Endothelial cell of umbilical vein (primary cell): ENCODE measurements around the gene FGR. TPM values are rescaled to one million over a fixed set of nuclear protein-coding genes. Genes with fewer than 3 reads are reported as not detected.

Experiments
- BruUV-seq: library from RNA; stranded (reverse); fragments of 400-500 nt; replicated peaks from 2 replicates; lab custom pipeline; 2021; lab: Mats Ljungman, UMichigan
- CTCF ChIA-PET: fragments of 300-600, 350-600 bp; sonication (Branson Sonifier 250); formaldehyde crosslinking; loops from one replicate; lab custom pipeline; 2021; ENCODE audit warnings: antibody characterized with exemption, inconsistent platforms; lab: Charles Lee
- POLR2A ChIA-PET: fragments of 300-600, 350-600 bp; sonication (Branson Sonifier 250); formaldehyde crosslinking; loops from one replicate; lab custom pipeline; 2021; ENCODE audit warnings: antibody characterized with exemption, inconsistent platforms; lab: Charles Lee
- DNase-seq: peaks from one replicate; pipeline ENCODE4 v3.0.0-alpha.2; 2011; ENCODE audit warnings: low read depth, low spot score
- FAIRE-seq: peaks from 2 replicates; lab custom pipeline; 2011; peaks lifted over from hg19 to GRCh38; lab: Jason Lieb, UNC
- H2AFZ ChIP-seq: 2 replicates; pipeline ENCODE4 v1.6.0; 2012; ENCODE audit warnings: low read depth, low read length, control low read depth, inconsistent platforms
- H3K27ac ChIP-seq: 2 replicates; pipeline ENCODE4 v1.5.1; 2011; ENCODE audit warnings: low read depth, mild to moderate bottlenecking, control low read depth, low read length, moderate library complexity; ENCODE audit not compliant: insufficient read depth
- H3K27me3 ChIP-seq, 2 experiments: 2 replicates each; pipeline versions ENCODE4 v1.6.0 to v1.6.1; 2011; ENCODE audit warnings: low read length in 2 of 2, mixed read lengths in 1 of 2; ENCODE audit not compliant: control insufficient read depth in 2 of 2, insufficient read depth in 2 of 2
- H3K36me3 ChIP-seq, 2 experiments: 2 replicates in 1 of 2; 3 replicates in 1 of 2; pipeline ENCODE4 v1.5.1; 2011; ENCODE audit warnings: low read length in 2 of 2, mild to moderate bottlenecking in 1 of 2, moderate library complexity in 1 of 2; ENCODE audit not compliant: control insufficient read depth in 2 of 2, insufficient read depth in 2 of 2; ENCODE audit errors: extremely low read depth in 1 of 2
- H3K4me1 ChIP-seq: 3 replicates; pipeline ENCODE4 v1.5.1; 2011; ENCODE audit warnings: mild to moderate bottlenecking, low read length; ENCODE audit not compliant: control insufficient read depth, insufficient read depth; ENCODE audit errors: extremely low read depth
- H3K4me2 ChIP-seq: 2 replicates; pipeline ENCODE4 v1.6.1; 2011; ENCODE audit warnings: low read length, control low read depth, mixed read lengths; ENCODE audit not compliant: insufficient read depth
- H3K4me3 ChIP-seq, 3 experiments: fragments of 200-600 bp in 1 of 3; sonication (generic), shearing (Covaris generic) in 1 of 3; replicated peaks in 1 of 3; 2 replicates each; pipeline ENCODE4 v1.5.1; 2011 to 2016; ENCODE audit warnings: control low read depth in 3 of 3, low read length in 3 of 3, mild to moderate bottlenecking in 2 of 3, inconsistent platforms in 1 of 3, low read depth in 1 of 3, moderate library complexity in 1 of 3; ENCODE audit not compliant: insufficient read depth in 1 of 3
- H3K79me2 ChIP-seq: 2 replicates; pipeline ENCODE4 v1.6.0; 2012; ENCODE audit warnings: low read length, inconsistent platforms; ENCODE audit not compliant: control insufficient read depth, insufficient read depth
- H3K9ac ChIP-seq: replicated peaks from 2 replicates; pipeline ENCODE3; 2011; ENCODE audit warnings: low read length, control low read depth; ENCODE audit not compliant: insufficient read depth; ENCODE audit errors: extremely low read depth
- H3K9me1 ChIP-seq: replicated peaks from 3 replicates; pipeline ENCODE4 v1.6.0; 2011; ENCODE audit warnings: mild to moderate bottlenecking, low read length; ENCODE audit not compliant: control insufficient read depth, insufficient read depth; ENCODE audit errors: extremely low read depth
- H3K9me3 ChIP-seq: replicated peaks from 2 replicates; pipeline ENCODE4 v1.5.1; 2012; ENCODE audit warnings: low read length, inconsistent platforms; ENCODE audit not compliant: control insufficient read depth, insufficient read depth
- H4K20me1 ChIP-seq: replicated peaks from 2 replicates; pipeline ENCODE3; 2011; ENCODE audit warnings: mild to moderate bottlenecking, low read length; ENCODE audit not compliant: control insufficient read depth, insufficient read depth; ENCODE audit errors: extremely low read depth
- FOS ChIP-seq: IDR thresholded peaks from 2 replicates; pipeline ENCODE4 v1.6.1; 2011; ENCODE audit warnings: mild to moderate bottlenecking, low read length, moderate library complexity, borderline replicate concordance; ENCODE audit not compliant: insufficient read depth
- GATA2 ChIP-seq: IDR thresholded peaks from 2 replicates; pipeline ENCODE4 v1.7.0; 2011; ENCODE audit warnings: low read depth, mild to moderate bottlenecking, moderate library complexity, mixed read lengths, low read length; ENCODE audit not compliant: insufficient read length, insufficient read depth
- JUN ChIP-seq: IDR thresholded peaks from 2 replicates; pipeline ENCODE4 v1.6.1; 2011; ENCODE audit warnings: borderline replicate concordance, low read depth; ENCODE audit not compliant: insufficient read length, insufficient read depth
- MYC ChIP-seq: IDR thresholded peaks from one replicate; pipeline ENCODE4 v1.6.1; 2011; ENCODE audit warnings: mild to moderate bottlenecking, low read depth, low read length
- POLR2AphosphoS5 ChIP-seq: IDR thresholded peaks from 2 replicates; pipeline ENCODE4 v1.6.1; 2012; ENCODE audit warnings: low read depth, mild to moderate bottlenecking, control low read depth, low read length, moderate library complexity; ENCODE audit not compliant: insufficient read depth
- dilution Hi-C: fragments of 300-500 bp; cut with MboI; formaldehyde crosslinking; loops from one replicate; pipeline ENCODE4 v1.15.0; 2019; ENCODE audit warnings: low sequenced_read_pairs; ENCODE audit not compliant: extremely low pct_ligation_motif_present
- intact Hi-C: fragments of 100-400 bp; cut with micrococcal nuclease; formaldehyde crosslinking; loops from one replicate; pipeline ENCODE4 v1.10.0; 2022
- polyA plus RNA-seq, 4 experiments: library from polyadenylated mRNA; depleted of rRNA in 3 of 4; stranded (reverse) in 3 of 4; unstranded in 1 of 4; fragments of >200 nt; gene quantifications; 2 replicates each; pipeline versions ENCODE4 v1.2.1 to v1.2.3, GENCODE V29; 2011 to 2012; ENCODE audit warnings: missing spikeins in 1 of 4
- total RNA-seq: library from RNA; stranded (reverse); gene quantifications from 2 replicates; pipeline ENCODE4 v1.2.3, GENCODE V29; 2021
- TF ChIP-seq, protein P1 (sequence below), 2 donors: IDR thresholded peaks; 1 replicate in 1 of 2; 2 replicates in 1 of 2; pipeline ENCODE4 v1.5.1; 2011; ENCODE audit warnings: low read length in 2 of 2, mild to moderate bottlenecking in 2 of 2, moderate library complexity in 2 of 2, control low read depth in 1 of 2, inconsistent platforms in 1 of 2, low read depth in 1 of 2; ENCODE audit not compliant: insufficient read depth in 1 of 2; ENCODE audit errors: extremely low read depth in 1 of 2
- TF ChIP-seq, protein P2 (sequence below): IDR thresholded peaks from 2 replicates; pipeline ENCODE4 v1.6.1; 2011; ENCODE audit not compliant: insufficient read depth, insufficient read length

Gene FGR
- total and polyA plus RNA-seq, 2 donors (not counting 3 experiments of a cell fraction or from before 2014, with no cell fraction given), result 0.18 TPM; not detected in 1

DNA sequence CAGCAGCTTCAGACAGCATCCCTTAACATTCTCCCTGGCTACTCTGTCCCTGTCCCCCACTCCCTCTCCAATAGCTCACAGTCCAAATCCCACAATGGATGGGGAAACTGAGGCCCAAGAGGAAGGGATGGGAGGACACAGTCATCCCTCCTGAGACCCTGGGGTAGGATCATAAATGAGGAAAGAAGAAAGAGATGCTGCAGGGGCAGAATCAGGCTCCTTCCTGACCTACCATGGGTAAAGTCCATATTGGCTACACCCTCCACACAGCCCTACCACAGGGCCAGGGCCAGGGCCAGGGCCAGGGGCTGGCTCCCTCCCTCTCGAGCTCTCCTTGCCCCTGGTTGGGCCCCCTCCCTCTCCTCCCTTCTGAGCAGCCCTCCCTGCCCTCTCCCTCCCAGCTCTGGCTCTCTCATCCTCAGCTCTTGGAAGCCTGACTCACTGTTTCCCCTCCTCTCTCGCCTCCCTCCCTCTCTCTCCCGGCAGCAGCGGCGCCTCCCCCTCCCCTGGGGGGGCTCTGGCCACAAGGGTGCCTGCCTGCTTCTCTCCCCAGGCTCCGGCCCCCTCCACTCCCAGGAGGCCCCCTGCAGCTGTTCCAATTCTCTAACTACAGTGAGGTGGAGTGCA is 36.0 kb downstream of the FGR start:
- POLR2A ChIA-PET, result interaction anchor here (0.6 kb wide), 1 partner anchor 24 kb away, joined by 3 read pairs; no protein-coding TSS in a partner anchor

DNA sequence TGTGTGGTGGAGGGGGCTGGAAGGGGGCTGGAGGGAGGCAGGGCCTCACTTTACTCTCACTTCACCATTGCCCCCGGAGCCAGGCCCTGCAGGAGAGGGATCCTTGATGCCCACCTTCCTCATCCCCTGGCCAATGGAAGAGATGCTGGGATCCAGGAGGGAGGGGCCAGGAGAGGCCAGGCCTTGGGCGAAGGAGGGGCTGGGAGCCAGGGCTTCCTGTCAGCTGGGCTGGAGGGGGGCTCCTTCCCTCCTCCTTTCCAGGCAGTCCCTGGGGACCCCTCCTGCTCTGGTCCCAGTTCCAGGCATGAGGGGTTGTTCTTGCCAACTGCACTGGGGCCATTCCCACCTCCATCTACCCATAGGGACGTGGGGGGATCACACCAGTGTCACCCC is 36.7 kb downstream of the FGR start:
- Histone ChIP-seq H3K9me3 (no peaks in the 10 kb centered on the region), H3K4me2 (no peak overlapping the region), H3K27ac (no peak overlapping the region), H2AFZ (no peak overlapping the region), H3K79me2 (peaks cover 19% of the 10 kb centered on the region), H4K20me1 (no peaks in the 10 kb centered on the region), H3K4me1 (peaks cover 23% of the 10 kb centered on the region), H3K9me1 (no peaks in the 10 kb centered on the region), H3K9ac (no peak overlapping the region), H3K36me3 (peaks cover 0 to 5% of the 10 kb centered on the region in 2 experiments), H3K27me3 (no peaks in the 10 kb centered on the region), H3K4me3 (no peak overlapping the region)
- dilution Hi-C loops (loop anchor here (25.0 kb wide), 1 partner anchor 186 kb away; no protein-coding TSS in a partner anchor), intact Hi-C loops (no loop called here)
- no peak for FAIRE-seq
- CTCF ChIA-PET, result interaction anchor here (1.1 to 12.3 kb wide), 5 partner anchors 23 to 182 kb away, joined by 3 to 455 read pairs (median 6); no protein-coding TSS in a partner anchor
- BruUV-seq, result no TSS peak
- no peak for DNase-seq
- POLR2A ChIA-PET, result no interaction called here
- no peak for TF ChIP-seq MYC
- no peak for TF ChIP-seq POLR2AphosphoS5
- no peak for TF ChIP-seq GATA2
- TF ChIP-seq FOS, result no peak
- TF ChIP-seq, protein P1, sequence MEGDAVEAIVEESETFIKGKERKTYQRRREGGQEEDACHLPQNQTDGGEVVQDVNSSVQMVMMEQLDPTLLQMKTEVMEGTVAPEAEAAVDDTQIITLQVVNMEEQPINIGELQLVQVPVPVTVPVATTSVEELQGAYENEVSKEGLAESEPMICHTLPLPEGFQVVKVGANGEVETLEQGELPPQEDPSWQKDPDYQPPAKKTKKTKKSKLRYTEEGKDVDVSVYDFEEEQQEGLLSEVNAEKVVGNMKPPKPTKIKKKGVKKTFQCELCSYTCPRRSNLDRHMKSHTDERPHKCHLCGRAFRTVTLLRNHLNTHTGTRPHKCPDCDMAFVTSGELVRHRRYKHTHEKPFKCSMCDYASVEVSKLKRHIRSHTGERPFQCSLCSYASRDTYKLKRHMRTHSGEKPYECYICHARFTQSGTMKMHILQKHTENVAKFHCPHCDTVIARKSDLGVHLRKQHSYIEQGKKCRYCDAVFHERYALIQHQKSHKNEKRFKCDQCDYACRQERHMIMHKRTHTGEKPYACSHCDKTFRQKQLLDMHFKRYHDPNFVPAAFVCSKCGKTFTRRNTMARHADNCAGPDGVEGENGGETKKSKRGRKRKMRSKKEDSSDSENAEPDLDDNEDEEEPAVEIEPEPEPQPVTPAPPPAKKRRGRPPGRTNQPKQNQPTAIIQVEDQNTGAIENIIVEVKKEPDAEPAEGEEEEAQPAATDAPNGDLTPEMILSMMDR (IDR thresholded peaks at IDR 0.05; ENCODE audit: extremely low read depth in 1 of 2, insufficient read depth in 1 of 2, low read depth in 1 of 2, low read length in 2 of 2), result no peak
- no peak for TF ChIP-seq JUN

More for the DNA sequence above, 36.0 kb downstream of the FGR start:
- intact Hi-C loops (loop anchor here (1.0 kb wide), 2 partner anchors 24 to 277 kb away; partner anchors contain the start of gene TMEM222), dilution Hi-C loops (loop anchor here (25.0 kb wide), 1 partner anchor 187 kb away; no protein-coding TSS in a partner anchor)
- Histone ChIP-seq H3K4me2 (no peak overlapping the region), H3K9me3 (no peaks in the 10 kb centered on the region), H3K4me3 (no peak overlapping the region), H3K9me1 (no peaks in the 10 kb centered on the region), H3K27me3 (no peaks in the 10 kb centered on the region), H3K4me1 (peaks cover 23% of the 10 kb centered on the region), H3K79me2 (peaks cover 19% of the 10 kb centered on the region), H4K20me1 (no peaks in the 10 kb centered on the region), H3K36me3 (peaks cover 0 to 5% of the 10 kb centered on the region in 2 experiments), H3K9ac (no peak overlapping the region), H3K27ac (no peak overlapping the region), H2AFZ (no peak overlapping the region)
- CTCF ChIA-PET, result interaction anchor here (0.6 to 12.3 kb wide), 9 partner anchors 24 to 299 kb away, joined by 3 to 455 read pairs (median 4); no protein-coding TSS in a partner anchor
- FAIRE-seq (peak; percentile 88), DNase-seq (peak; percentile 85)
- BruUV-seq, result no TSS peak
- TF ChIP-seq POLR2AphosphoS5 (peak; percentile 18), FOS (peak; percentile 60), JUN (peak; percentile 34)
- TF ChIP-seq, protein P2, sequence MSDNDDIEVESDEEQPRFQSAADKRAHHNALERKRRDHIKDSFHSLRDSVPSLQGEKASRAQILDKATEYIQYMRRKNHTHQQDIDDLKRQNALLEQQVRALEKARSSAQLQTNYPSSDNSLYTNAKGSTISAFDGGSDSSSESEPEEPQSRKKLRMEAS, result no peak
